ENCODE data around the gene KIF25.

Gene KIF25

GRCh38 chr6:168042426-168043192 lies 45.1 kb downstream of the KIF25 start:
- no peak for TF ChIP-seq CTCF (IDR thresholded peaks at IDR 0.05)

- no peak for TF ChIP-seq CTCF (IDR thresholded peaks at IDR 0.05)
Measured at GRCh38 chr6:168043193-168043847, 45.8 kb downstream of the KIF25 start.

- no peak for TF ChIP-seq CTCF (IDR thresholded peaks at IDR 0.05)
Measured at GRCh38 chr6:168043848-168044415, 46.5 kb downstream of the KIF25 start.

- TF ChIP-seq CTCF (IDR thresholded peaks at IDR 0.05): no peak
Measured at GRCh38 chr6:168044521-168045130, 47.2 kb downstream of the KIF25 start.

GRCh38 chr6:168045141-168045691 lies 47.7 kb downstream of the KIF25 start:
- TF ChIP-seq CTCF (IDR thresholded peaks at IDR 0.05): no peak

- TF ChIP-seq CTCF (IDR thresholded peaks at IDR 0.05): no peak
Measured at GRCh38 chr6:168045706-168046620, 48.5 kb downstream of the KIF25 start.
